Cardiac fibroblast (primary cell): Measurements from ENCODE around the gene AFF3.

ENCODE experiments used
- DNase-seq, 2 donors: peaks; one replicate each; pipeline versions ENCODE4 v3.0.0 to v3.0.0-alpha.2; 2010; ENCODE audit warnings: low read depth in 2 of 2
- H3K4me3 ChIP-seq, 2 donors: replicated peaks in 1 of 2; 1 replicate in 1 of 2; 2 replicates in 1 of 2; pipeline ENCODE4 v1.5.1; 2011; ENCODE audit warnings: low read depth in 2 of 2, low read length in 2 of 2, mild to moderate bottlenecking in 2 of 2, moderate library complexity in 1 of 2
- TF ChIP-seq, protein P1 (sequence below): IDR thresholded peaks from one replicate; pipeline ENCODE4 v1.5.1; 2011; ENCODE audit warnings: low read depth, mild to moderate bottlenecking, low read length, inconsistent platforms

Gene AFF3

DNA sequence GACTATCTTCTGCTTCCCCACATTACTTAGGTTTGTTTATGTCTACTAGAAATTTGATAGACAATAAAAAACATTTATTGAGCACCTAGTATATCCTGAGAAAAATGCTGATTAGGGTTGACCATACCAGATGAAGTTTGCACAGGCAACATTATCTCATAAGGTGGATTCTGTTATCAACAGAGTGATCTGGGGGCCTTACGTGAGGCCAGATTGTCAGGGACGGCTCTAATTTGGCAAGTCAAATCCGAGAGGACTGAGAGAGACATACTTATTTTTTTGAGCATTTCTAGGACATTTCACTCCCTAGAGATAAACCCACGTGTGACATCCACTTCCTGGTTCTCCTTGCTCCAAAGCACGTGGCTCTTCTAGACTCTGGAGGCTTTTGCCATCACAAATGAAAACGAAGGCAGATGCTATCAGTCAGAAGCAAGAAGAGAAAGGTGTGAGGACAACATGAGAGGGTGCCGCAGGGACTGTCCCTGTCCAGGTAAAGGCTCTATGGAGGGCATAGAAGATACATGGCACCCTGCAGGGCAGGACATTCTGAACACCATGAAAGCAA is 484.6 kb downstream of the AFF3 start:
- TF ChIP-seq, protein P1, sequence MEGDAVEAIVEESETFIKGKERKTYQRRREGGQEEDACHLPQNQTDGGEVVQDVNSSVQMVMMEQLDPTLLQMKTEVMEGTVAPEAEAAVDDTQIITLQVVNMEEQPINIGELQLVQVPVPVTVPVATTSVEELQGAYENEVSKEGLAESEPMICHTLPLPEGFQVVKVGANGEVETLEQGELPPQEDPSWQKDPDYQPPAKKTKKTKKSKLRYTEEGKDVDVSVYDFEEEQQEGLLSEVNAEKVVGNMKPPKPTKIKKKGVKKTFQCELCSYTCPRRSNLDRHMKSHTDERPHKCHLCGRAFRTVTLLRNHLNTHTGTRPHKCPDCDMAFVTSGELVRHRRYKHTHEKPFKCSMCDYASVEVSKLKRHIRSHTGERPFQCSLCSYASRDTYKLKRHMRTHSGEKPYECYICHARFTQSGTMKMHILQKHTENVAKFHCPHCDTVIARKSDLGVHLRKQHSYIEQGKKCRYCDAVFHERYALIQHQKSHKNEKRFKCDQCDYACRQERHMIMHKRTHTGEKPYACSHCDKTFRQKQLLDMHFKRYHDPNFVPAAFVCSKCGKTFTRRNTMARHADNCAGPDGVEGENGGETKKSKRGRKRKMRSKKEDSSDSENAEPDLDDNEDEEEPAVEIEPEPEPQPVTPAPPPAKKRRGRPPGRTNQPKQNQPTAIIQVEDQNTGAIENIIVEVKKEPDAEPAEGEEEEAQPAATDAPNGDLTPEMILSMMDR: no peak
- no peak overlapping the region for H3K4me3 ChIP-seq
- no peak for DNase-seq

DNA sequence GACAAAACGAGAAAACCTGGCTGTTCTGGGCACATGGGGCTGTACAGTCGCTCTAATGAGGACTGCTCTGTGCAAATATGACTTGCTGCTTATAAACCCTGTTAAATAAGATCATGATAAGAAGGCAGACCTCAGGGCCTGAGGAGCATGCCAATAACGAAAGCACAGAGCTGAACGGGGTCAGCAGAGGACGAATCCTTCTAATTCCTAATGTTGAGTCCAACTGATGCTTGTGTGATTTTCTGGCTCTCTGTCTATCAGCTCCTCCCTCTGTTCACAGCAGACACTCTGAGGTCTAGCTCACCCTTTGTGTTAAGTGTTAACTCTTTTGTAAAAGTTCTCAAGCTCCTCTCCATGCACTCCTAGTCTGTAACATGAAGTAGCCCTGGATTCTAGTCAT is 485.4 kb downstream of the AFF3 start:
- peak in 1 of 2 donors; percentile 31 for DNase-seq
- no peak overlapping the region for H3K4me3 ChIP-seq
- TF ChIP-seq, protein P1: no peak

DNA sequence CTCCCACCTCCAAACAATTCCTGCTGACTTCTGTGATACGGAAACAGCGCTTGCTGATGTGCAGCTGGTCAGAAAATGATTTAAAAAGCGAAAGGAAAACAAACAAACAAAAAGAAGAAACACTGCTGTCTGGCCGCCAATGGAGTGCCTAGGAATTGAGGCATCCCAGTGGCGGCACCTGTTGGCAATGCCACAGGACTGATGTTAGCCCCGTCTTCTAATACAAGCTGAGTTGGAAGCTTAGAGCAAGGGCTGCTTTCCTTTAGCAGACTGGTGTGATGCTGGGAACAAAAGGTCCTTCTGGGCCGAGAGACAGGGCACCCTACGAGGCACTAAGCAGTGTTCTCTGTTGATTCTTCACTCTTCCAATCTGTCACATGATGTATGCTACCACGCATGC is 489.0 kb downstream of the AFF3 start:
- DNase-seq: no peak
- TF ChIP-seq, protein P1: no peak
- no peak overlapping the region for H3K4me3 ChIP-seq

DNA sequence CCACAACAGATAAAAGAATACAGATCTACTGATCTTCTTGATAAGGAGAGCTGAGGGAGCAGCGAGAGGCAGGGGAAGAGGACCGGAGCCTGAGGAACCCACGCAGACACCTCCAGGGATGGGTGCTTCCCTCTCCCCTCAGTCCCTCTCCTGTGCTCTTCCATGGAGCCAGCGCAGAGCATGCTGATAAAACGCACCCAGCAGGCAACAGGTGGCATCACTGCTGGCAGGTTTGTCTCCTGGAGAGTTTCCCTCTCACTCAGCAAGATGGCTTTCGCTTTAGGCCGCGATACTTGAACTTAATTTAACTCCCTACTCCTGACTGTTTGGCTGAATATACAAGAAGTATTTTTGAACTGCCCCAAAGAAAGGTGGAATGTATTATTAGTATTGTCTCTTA is 489.5 kb downstream of the AFF3 start:
- TF ChIP-seq, protein P1: no peak
- DNase-seq: no peak
- no peak overlapping the region for H3K4me3 ChIP-seq

DNA sequence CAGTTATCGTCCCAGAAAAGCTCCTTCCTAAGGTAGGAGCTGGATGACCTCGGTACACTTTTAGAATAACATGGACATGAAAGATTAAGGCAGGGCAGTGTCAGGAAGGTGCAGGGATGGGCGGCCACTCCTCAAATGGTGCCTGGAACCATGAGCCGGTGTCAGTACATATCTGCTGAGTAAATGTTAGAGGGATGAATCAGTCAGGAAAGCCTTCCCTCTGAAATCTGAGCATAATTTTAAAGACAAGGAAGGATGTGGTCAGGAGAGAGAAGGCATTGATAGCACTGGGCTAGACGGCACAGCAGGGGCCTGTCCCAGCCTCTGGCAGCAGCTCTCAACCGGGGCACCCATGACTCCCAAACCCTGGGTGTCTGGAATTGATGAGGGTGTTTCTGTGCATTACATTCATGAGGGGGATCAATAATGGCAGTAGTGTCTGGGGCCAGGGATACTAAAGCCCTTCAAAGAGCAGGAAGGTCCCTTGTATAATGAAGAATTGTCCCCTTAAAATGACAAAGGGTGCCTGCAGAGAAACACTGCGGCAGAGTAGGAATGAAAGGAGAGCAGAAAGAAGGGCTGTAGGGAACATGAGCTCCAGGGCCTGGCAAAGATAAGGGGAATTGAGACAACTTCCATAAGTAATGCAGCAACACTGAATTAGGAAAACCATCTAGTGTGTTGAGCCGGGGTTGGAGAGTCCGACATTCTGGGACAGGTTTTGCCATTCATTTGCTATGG is 490.3 kb downstream of the AFF3 start:
- no peak overlapping the region for H3K4me3 ChIP-seq
- TF ChIP-seq, protein P1: no peak
- no peak for DNase-seq

DNA sequence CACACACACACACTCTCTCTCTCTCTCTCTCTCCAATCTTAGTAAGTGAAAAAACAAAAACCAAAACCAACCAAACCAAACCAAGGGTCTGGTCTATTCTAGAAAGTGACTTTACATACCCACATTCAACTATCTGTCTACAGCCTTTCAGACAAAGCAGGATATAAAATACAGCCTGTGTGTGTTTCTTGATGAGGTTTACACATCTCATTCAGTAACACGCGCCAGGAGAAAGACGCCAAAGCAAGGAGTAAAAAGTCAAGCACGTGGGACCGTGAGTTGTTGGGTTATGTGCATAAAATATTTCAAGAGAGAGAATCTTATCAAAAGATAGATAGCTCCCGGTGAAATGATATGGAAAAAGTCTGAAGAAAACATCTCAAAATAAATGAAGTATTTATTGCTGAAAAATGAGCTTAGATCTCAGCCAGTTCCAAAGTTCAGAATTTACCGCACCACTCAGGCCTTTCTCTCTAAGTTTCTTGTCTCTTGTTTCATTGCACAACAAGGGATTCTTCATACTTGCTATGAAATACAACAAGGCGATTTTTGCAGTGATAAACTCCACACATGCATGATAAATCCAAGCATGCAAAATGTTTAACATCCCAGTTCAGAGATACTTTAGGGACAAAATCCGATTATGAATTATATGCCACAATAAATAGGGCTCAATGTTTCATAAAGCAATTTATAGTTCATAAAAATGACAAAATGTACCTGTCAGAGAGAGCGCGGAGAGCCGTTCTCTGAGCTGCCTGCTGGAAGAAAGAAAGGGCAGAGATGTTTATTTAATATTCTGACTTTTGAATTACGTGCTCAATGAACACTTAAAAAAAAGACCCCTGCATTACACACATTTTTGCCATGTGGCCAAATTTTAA is 493.2 kb downstream of the AFF3 start:
- no peak for DNase-seq
- H3K4me3 ChIP-seq: no peak overlapping the region
- TF ChIP-seq, protein P1: no peak
